Measurements from ENCODE around the gene TBC1D8.

DNA sequence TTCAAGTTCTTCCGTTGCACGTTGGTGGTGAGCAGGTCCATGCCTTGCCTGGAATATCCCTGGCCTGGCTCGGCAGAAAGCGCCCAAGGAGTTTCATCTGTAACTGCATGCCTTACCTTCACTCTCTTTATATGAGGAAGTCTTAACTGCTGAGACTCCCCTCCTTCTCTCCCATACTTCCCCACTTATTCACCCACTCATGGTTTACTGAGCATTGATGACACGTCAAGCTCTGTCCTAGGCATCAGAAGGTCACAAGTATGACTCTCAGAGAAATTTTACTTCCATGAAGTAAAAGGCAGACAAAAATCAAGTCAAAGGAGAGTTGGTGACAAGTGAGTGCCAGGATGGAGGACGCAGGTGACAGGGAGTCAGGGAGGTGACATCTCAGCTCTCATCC is 68.2 kb downstream of the TBC1D8 start:
- TF ChIP-seq CTCF (IDR thresholded peaks at IDR 0.05): no peak
- TF ChIP-seq EZH2phosphoT487 (IDR thresholded peaks at IDR 0.05): no peak
- no peak for TF ChIP-seq EZH2 (IDR thresholded peaks at IDR 0.05)

Measured in neural progenitor cell (in vitro differentiated cells).